Dedifferentiated amniotic fluid mesenchymal stem cell (primary cell): Measurements from ENCODE around the gene TNNC2.

Experiments used
- DNase-seq: peaks from one replicate; pipeline ENCODE4 v3.0.0-alpha.2; 2016; ENCODE audit errors: extremely low spot score

Gene TNNC2

DNA sequence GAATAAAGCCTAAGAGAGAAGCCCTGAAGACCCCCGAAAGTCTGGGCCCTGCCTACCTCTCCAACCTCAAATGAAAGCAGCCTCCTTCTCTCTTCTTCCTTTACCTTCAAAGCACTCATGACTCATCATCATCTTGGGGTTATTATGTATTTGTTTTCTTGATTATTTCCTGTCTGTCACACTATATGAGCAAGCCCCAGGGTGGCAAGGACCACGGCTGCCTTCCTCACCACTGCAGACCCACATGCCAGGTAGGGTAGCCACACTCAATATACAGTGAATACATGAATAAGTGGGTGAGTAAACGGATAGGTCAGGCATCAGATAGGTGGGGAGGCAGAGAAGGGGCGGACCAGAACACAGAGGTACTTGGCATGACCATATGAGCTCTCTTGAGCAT lies 44.2 kb downstream of the TNNC2 start:
- no peak for DNase-seq

DNA sequence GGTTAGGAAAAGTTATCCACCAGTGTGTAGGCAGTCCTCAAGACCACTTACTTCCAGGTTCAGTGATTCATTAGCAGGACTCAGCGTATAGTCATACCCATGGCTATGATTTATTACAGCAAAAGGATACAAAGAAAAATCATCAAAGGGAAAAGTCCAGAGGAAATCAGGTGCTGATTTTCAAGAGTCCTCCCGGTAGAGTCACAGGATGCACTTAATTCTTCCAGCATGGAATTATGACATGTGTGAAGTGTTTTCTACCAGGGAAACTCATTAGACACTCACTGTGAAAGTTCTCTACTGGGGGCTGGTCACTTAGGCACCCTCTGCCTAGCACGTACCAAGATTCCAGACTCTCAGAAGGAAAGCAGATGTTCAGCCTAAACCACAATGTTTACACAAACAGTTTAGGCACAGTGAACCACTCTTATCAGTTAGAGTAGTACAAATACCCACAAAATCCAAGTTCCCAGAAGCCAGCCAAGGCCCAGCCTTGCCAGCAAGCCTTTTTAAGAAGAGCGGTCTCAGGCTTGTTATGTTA lies 45.7 kb downstream of the TNNC2 start:
- DNase-seq: peak; percentile 39

DNA sequence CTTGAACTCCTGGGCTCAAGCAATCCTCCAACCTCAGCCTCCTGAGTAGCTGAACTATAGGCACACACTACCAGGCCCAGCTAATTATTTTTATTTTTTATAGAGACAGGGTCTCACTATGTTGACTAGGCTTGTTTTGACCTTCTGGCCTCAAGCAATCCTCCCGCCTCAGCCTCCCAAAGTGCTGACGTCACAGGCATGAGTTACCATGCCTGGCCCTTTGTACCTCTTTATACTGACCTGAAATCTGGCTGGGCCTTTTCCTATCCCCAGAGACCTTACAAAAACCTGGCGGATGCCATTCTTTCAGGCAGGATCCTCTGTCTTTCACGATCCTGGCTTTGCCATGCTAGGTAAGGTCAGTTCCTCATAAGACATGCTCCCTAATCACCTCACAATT lies 47.0 kb downstream of the TNNC2 start:
- DNase-seq: no peak

DNA sequence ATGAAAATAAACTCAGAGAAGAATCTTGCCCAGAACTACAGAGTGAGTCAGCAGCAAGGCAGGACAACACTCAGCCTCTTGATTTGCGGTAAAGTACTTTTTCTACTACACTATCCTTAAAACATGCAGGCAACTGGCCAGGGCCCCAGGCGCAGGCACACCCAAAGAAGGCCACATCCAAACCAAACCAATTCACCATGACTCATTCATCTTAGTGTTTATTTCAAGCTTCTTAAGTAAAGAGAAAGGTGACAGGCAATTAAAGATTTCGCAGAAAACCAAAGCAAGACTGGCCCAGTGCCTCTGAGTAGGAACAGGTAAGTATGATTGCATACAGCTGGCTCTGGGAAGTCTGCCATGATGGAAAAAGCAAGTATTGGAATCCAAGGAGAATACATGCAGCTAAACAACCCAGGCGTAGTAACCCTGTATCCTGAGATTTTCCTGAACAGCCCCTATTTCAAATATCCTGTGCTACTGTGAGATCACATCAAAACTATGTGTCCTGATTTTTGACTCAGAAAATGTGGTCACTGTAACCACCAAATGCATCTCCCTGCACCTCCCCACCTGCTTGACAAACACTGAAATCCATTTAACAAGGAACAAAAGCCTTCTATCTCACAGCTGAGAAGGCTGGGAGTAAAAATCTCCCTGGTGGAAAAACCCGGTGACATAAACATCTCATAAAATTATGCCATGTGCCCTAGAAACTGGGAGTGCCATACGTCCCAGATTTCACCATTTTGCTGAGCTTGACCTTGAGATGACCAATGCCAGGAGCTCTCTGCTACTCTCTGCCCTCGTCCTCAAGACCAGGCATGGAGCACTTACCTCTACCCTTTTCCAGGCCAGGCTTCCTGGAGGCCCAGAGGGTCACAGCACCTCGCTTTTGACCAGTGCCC lies 47.8 kb downstream of the TNNC2 start:
- peak; percentile 98 for DNase-seq

DNA sequence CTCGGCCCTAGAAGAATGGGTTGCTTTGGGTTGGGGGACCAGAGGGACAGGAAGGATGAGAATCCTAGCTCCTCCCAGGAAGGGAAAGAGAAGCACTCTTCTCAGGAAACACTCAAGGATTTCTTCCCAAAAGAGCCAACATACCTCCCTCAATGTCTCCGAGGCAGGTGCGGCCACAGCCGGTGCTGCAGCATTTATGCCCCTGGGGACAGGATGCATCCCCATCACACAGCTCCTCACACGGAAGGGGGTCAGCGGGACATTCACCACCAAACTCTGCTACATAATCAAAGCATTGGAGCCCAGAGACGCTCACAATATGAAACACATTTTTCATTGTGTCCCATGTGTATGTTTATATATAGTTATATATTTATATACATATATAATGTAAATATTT lies 50.2 kb downstream of the TNNC2 start:
- DNase-seq: no peak

DNA sequence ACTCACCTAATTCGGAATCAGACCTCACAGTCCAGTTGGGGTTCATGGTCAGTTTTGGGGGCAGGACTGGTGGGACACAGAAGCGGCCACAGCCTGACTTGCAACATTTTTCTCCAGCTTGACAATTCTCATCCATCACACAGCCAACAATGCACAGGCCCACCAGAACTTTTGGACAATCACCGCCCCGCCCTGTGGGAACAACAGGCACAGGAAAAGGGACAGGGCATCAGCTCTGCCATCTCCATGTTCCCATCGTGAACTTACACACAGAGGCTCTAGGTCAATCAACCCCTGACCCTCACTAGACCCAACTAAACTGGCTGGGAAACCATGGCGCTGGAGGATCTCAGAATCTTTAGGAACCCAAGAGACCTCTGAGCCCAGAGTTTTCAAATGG lies 51.7 kb downstream of the TNNC2 start:
- DNase-seq: no peak

DNA sequence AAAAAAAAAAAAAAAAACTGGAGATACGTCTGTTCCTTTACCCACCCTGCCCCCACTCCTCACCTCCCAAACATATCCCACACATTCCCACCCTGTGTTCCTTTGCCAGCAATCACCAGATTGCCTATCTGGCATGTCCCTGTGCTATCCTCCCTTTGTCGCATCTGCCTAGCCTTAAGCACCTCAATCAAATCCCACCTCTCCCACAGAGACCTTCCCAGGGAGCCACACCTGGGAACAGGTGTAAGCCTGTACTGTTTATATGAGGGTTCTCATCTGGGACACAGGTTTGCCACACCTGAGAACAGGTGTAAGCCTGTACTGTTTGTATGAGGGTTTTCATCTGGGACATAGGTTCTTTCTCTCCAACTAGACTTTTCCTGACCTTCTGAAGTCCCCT lies 52.2 kb downstream of the TNNC2 start:
- no peak for DNase-seq
